Pancreas (tissue), 10 donors: ENCODE results near the gene LFNG. TPM values are rescaled to one million over a fixed set of nuclear protein-coding genes. Genes with fewer than 3 reads are reported as not detected.
A peak's percentile ranks its signal among the peaks of the same experiment; 100 is the strongest.

Experiments used
- ATAC-seq, 4 donors: fragments of 200-7000 bp; cut with Tn5 transposase; one replicate each; pipeline versions ENCODE4 v1.8.0 to v1.9.1; 2020; ENCODE audit warnings: mild to moderate bottlenecking in 4 of 4, moderate library complexity in 4 of 4
- DNase-seq, 6 donors: peaks; one replicate each; pipeline ENCODE4 v3.0.0-alpha.2; 2020
- FAIRE-seq: peaks from 2 replicates; lab custom pipeline; 2012; peaks lifted over from hg19 to GRCh38; lab: Jason Lieb, UNC
- H3K27ac ChIP-seq, 4 donors: fragments of 200-600 bp; sonication (generic); 1 replicate in 3 of 4; 2 replicates in 1 of 4; pipeline versions ENCODE4 v1.5.0 to v1.8.0; 2020
- H3K27me3 ChIP-seq, 4 donors: fragments of 200-600 bp; one replicate each; pipeline ENCODE4 v1.8.0; 2021
- H3K36me3 ChIP-seq, 3 donors: fragments of 200-600 bp; sonication (generic) in 1 of 3; one replicate each; pipeline versions ENCODE4 v1.5.0 to v1.8.0; 2020 to 2021
- H3K4me1 ChIP-seq, 3 donors: fragments of 200-600 bp; one replicate each; pipeline ENCODE4 v1.8.0; 2021
- H3K4me3 ChIP-seq, 4 donors: fragments of 200-600 bp; sonication (generic) in 2 of 4; one replicate each; pipeline versions ENCODE4 v1.5.0 to v1.8.0; 2020 to 2021
- H3K9me3 ChIP-seq, 4 donors: fragments of 200-600 bp; one replicate each; pipeline ENCODE4 v1.8.0; 2021
- CTCF ChIP-seq, 4 donors: fragments of 200-600 bp; sonication (generic) in 3 of 4; IDR thresholded peaks; one replicate each; pipeline versions ENCODE4 v1.5.0 to v1.8.0; 2021; ENCODE audit warnings: antibody characterized with exemption in 4 of 4
- WGBS, 2 donors: extraction: QIAGEN DNeasy Blood & Tissue Kit; methylation state at CpG; one replicate each; pipeline ENCODE4 v1.1.7; 2013; 5-methylcytosine and 5-hydroxymethylcytosine counted together
- intact Hi-C, 3 donors: fragments of 100-400 bp; cut with DNase I; formaldehyde crosslinking; loops; one replicate each; pipeline versions ENCODE4 v1.11.1 to v1.14.2; 2022
- polyA plus RNA-seq, 2 donors: library from polyadenylated mRNA; stranded (reverse); fragments of 200-250 nt; gene quantifications; one replicate each; pipeline ENCODE4 v1.2.3, GENCODE V29; 2013
- total RNA-seq, 6 donors: library from RNA; stranded (reverse); fragmentation: NEBNext Ultra II Directional in 4 of 6; extraction: Animal tissue kit (Norgen Biotek cat#: 25700) in 4 of 6; gene quantifications; one replicate each; pipeline versions ENCODE4 v1.2.1 to v1.2.4, GENCODE V29; 2021 to 2023
- donor health status: healthy with polysubstance abuse.
- donor health status: DM: no; HTN: no; CAD: no; lungs with moderate emphysema.
- donor health status: DM: no; HTN: no; CAD: no.
- donor health status: control.
- donor health status: control.
- donor health status: Bipolar disorder and iron deficiency.
- donor health status: DM: yes; HTN: yes; CAD: no.
- donor health status: DM: no; HTN: no; CAD: no.
- donor health status: DM: no; HTN: no; CAD: no.
- donor health status: DM: yes; HTN: yes; CAD: no.

The LFNG gene
- total and polyA plus RNA-seq, 8 donors: 28.2 to 66.8 (median 41.1) TPM

DNA sequence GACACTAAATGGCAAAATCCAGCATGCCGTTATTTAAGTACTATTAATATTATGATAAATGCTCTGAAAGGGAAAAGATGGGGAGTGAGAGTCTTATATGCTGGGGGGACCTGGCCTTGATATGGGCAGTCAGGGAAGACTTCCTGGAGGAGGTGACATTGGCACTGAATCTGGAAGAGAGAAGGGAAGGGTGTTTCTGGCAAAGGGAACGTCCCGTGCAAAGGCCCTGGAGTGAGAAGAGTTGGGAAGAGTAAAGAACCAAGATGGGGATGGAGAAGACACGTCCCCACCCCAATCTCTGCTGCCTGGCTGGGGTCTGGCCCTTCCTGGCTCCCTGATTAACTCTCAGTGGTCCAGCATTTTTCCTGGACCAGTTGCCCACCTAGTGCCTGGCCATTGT lies 38.4 kb upstream of the LFNG start:
- 75 to 77% methylated on average over 4 of the region's 4 CpGs for whole genome bisulfite sequencing, 2 donors
- ATAC-seq (no peak), FAIRE-seq (no peak), DNase-seq (no peak)
- peaks cover 7 to 16% (median 12%) of the 10 kb centered on the region in 3 donors for H3K4me1 ChIP-seq
- TF ChIP-seq CTCF (IDR thresholded peaks at IDR 0.05): no peak
- no peaks in the 10 kb centered on the region for H3K36me3 ChIP-seq
- H3K9me3 ChIP-seq: no peaks in the 10 kb centered on the region
- no peaks in the 10 kb centered on the region for H3K27me3 ChIP-seq
- intact Hi-C loops: loop anchor here in 1 of 3 donors (10.0 kb wide), 1 partner anchor 184 kb away; no protein-coding TSS in a partner anchor
- no peak overlapping the region for H3K27ac ChIP-seq
- no peak overlapping the region for H3K4me3 ChIP-seq

DNA sequence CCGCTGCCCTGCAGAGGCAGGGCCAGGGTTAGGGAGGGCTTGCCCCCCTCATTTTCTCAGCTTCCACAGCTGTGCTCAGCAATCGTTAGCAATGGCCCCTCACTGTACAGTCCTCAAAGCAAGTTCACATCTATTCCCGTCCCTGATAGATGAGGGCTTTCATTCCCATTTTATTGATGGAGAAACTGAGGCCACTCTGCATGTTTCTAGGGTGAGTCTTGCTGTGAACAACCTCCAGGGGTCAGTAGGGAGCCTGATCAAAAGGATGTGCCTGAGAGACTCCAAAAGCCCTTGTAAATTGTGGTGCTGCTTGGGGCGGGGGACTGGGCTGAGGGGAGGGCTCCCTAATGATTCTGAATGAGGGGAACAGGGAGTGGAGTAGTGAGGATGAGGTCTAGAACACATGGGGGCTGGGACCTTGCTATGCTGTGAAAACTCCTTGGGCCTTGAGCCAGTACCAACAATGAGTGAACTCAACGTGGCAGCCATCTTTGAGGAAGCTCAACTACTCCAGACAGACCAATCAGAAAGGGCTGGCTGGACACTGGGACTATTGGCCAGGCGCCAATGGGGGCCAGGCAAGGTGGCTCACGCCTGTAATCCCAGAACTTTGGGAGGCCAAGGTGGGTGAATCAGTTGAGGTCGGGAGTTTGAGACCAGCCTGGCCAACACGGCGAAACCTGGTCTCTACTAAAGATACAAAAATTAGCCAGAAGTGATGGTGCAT lies 36.7 kb upstream of the LFNG start:
- Histone ChIP-seq H3K4me3 (no peak overlapping the region), H3K9me3 (no peaks in the 10 kb centered on the region), H3K4me1 (peaks cover 6 to 10% (median 9%) of the 10 kb centered on the region in 3 donors), H3K27ac (no peak overlapping the region), H3K36me3 (no peaks in the 10 kb centered on the region), H3K27me3 (no peaks in the 10 kb centered on the region)
- ATAC-seq (no peak), DNase-seq (peak in 1 of 6 donors; percentile 46), FAIRE-seq (no peak)
- 70 to 78% methylated on average over 10 of the region's 10 CpGs for WGBS, 2 donors
- no peak for TF ChIP-seq CTCF (IDR thresholded peaks at IDR 0.05)
- intact Hi-C loops: loop anchor here in 1 of 3 donors (10.0 kb wide), 1 partner anchor 182 kb away; no protein-coding TSS in a partner anchor

DNA sequence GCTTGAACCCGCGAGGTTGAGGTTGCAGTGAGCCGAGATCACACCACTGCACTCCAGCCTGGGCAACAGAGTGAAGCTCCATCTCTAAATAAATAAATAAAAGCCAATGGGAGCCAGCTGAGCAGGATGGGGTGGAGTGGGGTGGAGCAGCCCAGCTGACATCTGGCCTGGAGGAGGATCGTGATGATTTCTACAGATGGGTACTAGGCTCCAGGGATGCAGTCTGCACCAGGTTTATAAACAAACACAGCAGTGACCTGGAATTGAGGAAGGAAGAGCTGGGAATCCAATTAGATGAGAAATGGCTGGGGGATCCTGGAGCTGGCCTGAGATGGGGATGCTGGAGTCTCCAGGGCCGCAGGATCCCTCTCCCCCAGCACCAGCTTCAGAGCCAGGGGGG lies 36.1 kb upstream of the LFNG start:
- Histone ChIP-seq H3K27ac (no peak overlapping the region), H3K4me3 (no peak overlapping the region), H3K4me1 (peaks cover 0 to 4% (median 3%) of the 10 kb centered on the region in 3 donors), H3K27me3 (no peaks in the 10 kb centered on the region), H3K36me3 (no peaks in the 10 kb centered on the region), H3K9me3 (no peaks in the 10 kb centered on the region)
- ATAC-seq (no peak), DNase-seq (no peak), FAIRE-seq (no peak)
- no peak for TF ChIP-seq CTCF (IDR thresholded peaks at IDR 0.05)
- 62 to 64% methylated on average over 5 of the region's 5 CpGs for WGBS, 2 donors
- intact Hi-C loops: loop anchor here in 1 of 3 donors (10.0 kb wide), 1 partner anchor 181 kb away; no protein-coding TSS in a partner anchor

- no peaks in the 10 kb centered on the region for H3K4me1 ChIP-seq
- no peaks in the 10 kb centered on the region for H3K27me3 ChIP-seq
- ATAC-seq: no peak
- no peak for FAIRE-seq
- intact Hi-C loops: loop anchor here in 1 of 3 donors (10.0 kb wide), 1 partner anchor 180 kb away; no protein-coding TSS in a partner anchor
- H3K9me3 ChIP-seq: no peaks in the 10 kb centered on the region
- H3K36me3 ChIP-seq: no peaks in the 10 kb centered on the region
- H3K27ac ChIP-seq: no peak overlapping the region
- no peak for DNase-seq
- no peak overlapping the region for H3K4me3 ChIP-seq
- no peak for TF ChIP-seq CTCF (IDR thresholded peaks at IDR 0.05)
- 80 to 89% methylated on average over 12 of the region's 12 CpGs for WGBS, 2 donors
Measured at GRCh38 chr7:2484868-2485267, 34.7 kb upstream of the LFNG start.
